ENCODE measurements around the gene TRAF4.
A peak's percentile ranks its signal among the peaks of the same experiment; 100 is the strongest.
"Not testable (repeated sequence)": the region's sequence is repeated elsewhere in the genome, so short reads cannot be mapped to it uniquely, and the experiment has no call there.

TRAF4 gene

DNA sequence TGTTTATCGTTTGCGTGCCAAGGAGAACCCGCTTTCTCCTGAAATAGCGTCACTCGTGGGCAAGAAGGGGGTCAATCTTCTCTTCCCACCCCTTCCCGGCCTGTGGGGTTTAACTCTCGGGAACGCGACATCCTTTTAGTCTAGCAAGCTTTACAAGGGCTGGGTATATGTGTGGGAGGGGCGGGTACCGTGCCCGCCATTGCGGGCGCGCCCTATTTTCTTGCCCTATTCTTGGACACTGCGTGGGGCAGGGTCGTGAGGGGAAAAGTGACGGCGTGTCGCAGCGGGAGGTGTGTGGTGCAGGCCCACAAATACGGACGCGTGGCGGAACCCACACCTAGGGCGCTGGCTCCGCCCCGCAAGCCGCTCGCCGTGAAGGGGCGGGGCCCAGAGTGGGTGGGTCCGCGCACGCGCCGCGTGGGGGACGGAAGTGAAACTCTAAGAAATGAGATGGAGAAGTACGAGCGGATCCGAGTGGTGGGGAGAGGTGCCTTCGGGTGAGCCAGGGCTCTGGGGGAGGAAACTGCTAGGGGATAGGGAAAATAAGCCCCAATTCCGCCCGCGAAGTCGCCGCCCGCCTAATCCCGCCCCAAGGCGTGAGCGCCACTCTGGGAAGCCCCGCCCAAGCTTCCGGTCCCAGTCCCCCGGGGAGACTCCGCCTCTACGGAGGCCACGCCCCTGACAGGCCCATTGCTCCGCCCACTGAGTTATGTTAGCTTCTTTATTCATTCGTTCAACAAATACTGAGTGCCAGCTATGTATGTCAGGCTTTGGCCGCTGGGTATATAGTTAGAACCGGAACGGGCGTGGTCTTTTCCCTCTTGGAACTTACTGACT lies 15.2 kb upstream of the TRAF4 start, which contains the start of gene NEK8:
NEK8 (plus strand) TSS at position 425 of the 837 bp plus-strand sequence; CDS start at position 451, 26 bp downstream.
- peak within 1 kb of the TSS; percentile 99 for H3K27ac ChIP-seq
- POLR2A ChIA-PET (ENCODE audit: low non-redundant PET): interaction anchor here (2.4 to 5.5 kb wide), 3 partner anchors 16 to 24 kb away, joined by 12 to 95 read pairs (median 22); partner anchors contain the start of gene TRAF4
- TF ChIP-seq, protein P1, sequence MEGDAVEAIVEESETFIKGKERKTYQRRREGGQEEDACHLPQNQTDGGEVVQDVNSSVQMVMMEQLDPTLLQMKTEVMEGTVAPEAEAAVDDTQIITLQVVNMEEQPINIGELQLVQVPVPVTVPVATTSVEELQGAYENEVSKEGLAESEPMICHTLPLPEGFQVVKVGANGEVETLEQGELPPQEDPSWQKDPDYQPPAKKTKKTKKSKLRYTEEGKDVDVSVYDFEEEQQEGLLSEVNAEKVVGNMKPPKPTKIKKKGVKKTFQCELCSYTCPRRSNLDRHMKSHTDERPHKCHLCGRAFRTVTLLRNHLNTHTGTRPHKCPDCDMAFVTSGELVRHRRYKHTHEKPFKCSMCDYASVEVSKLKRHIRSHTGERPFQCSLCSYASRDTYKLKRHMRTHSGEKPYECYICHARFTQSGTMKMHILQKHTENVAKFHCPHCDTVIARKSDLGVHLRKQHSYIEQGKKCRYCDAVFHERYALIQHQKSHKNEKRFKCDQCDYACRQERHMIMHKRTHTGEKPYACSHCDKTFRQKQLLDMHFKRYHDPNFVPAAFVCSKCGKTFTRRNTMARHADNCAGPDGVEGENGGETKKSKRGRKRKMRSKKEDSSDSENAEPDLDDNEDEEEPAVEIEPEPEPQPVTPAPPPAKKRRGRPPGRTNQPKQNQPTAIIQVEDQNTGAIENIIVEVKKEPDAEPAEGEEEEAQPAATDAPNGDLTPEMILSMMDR (conservative IDR thresholded peaks at IDR 0.05; ENCODE audit: low read depth): no peak
- peak; percentile 95 for DNase-seq (ENCODE audit: low spot score)
- CTCF ChIA-PET: interaction anchor here (0.6 to 5.6 kb wide), 2 partner anchors 19 to 22 kb away, joined by 5 to 249 read pairs; partner anchors contain the start of gene TRAF4

DNA sequence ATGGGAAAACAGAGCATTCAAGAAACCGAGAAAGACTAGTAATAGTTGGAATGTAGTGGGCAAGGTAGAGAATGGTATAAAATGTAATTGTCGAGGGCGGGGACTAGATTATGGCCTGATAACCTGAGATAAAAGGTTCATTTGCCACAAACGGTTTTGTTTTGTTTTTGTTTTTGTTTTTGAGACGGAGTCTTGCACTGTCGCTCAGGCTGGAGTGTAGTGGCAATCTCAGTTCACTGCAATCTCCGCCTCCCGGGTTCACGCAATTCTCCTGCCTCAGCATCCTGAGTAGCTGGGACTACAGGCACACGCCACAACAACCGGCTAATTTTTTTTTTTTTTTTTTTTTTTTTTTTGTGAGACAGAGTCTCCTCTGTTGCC lies 13.9 kb upstream of the TRAF4 start:
- ChIA-PET CTCF (interaction anchor here (0.8 kb wide), 1 partner anchor 1724 kb away, joined by 3 read pairs; no protein-coding TSS in a partner anchor), POLR2A (ENCODE audit: low non-redundant PET) (interaction anchor here (0.7 kb wide), 1 partner anchor 202 kb away, joined by 7 read pairs; no protein-coding TSS in a partner anchor)
- peak overlapping the region; percentile 99 for H3K27ac ChIP-seq
- no peak for DNase-seq (ENCODE audit: low spot score)
- TF ChIP-seq, protein P1 (conservative IDR thresholded peaks at IDR 0.05; ENCODE audit: low read depth): no peak

DNA sequence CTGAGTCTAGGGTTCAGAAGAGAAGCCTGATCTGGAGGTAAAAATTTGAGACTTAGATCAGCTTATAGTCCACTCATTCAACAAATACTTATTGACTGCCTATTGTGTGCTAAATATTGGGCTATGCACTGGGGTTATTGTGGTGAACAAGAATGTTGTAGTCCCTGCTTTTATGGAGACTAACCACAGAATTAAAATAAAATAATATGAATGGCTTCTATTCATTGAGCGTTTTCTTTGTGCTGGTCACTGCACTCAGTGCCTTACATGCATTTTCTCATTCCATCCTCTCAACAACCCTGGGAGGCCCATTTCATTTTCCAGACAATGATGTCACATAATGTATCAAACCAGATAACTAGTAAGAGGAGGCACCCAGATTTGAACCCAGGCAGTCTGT lies 10.5 kb upstream of the TRAF4 start:
- POLR2A ChIA-PET (ENCODE audit: low non-redundant PET): no interaction called here
- H3K27ac ChIP-seq: no peak overlapping the region
- no peak for DNase-seq (ENCODE audit: low spot score)
- TF ChIP-seq, protein P1 (conservative IDR thresholded peaks at IDR 0.05; ENCODE audit: low read depth): no peak
- CTCF ChIA-PET: no interaction called here

DNA sequence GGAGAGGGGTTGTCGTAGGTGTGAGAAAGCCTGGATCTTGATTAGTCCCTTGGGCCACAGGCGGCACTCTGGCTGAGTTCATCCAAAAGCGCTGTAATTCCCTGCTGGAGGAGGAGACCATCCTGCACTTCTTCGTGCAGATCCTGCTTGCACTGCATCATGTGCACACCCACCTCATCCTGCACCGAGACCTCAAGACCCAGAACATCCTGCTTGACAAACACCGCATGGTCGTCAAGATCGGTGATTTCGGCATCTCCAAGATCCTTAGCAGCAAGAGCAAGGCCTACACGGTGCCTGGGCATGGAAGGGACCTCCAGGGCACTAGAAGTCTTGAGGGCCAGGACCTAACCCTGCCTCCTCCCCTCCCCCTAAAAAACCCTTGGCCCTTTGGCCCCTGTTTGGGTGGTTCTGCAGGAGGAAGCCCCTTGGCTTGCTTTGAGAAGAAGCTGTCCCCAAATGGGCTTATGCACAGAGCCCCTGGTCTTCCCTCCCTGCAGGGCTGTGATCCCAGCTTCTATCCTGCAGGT lies 9.0 kb upstream of the TRAF4 start:
- ChIA-PET POLR2A (ENCODE audit: low non-redundant PET) (interaction anchor here (1.4 kb wide), 1 partner anchor 15 kb away, joined by 3 read pairs; the partner anchor contains the start of gene RPL23A), CTCF (interaction anchor here (0.6 to 1.0 kb wide), 2 partner anchors 8 to 42 kb away, joined by 4 to 5 read pairs; no protein-coding TSS in a partner anchor)
- peak overlapping the region; percentile 27 for H3K27ac ChIP-seq

DNA sequence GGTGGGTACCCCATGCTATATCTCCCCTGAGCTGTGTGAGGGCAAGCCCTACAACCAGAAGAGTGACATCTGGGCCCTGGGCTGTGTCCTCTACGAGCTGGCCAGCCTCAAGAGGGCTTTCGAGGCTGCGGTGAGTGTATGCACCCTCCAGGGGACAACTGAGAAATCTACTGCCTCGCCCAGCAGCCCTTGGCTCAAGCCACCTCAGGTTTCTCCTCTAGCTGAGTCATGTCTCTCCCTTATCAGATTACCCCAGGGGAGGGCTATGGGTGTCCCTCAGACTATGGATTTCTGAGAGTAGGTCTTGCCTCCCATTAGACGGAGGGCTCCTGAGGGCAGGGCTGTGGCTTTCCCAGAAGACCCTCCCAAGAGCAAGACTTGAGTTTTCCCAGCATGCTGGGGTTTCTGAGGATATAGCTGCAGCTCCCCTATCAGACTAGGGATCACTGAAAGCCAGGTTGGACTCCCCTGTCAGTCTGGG lies 8.5 kb upstream of the TRAF4 start:
- TF ChIP-seq, protein P1 (conservative IDR thresholded peaks at IDR 0.05; ENCODE audit: low read depth): no peak
- peak overlapping the region; percentile 27 for H3K27ac ChIP-seq
- DNase-seq (ENCODE audit: low spot score): no peak
- ChIA-PET CTCF (interaction anchor here (0.9 to 1.0 kb wide), 2 partner anchors 9 to 15 kb away, joined by 4 to 5 read pairs; no protein-coding TSS in a partner anchor), POLR2A (ENCODE audit: low non-redundant PET) (interaction anchor here (1.4 kb wide), 1 partner anchor 15 kb away, joined by 3 read pairs; the partner anchor contains the start of gene RPL23A)

More for the DNA sequence above, 9.0 kb upstream of the TRAF4 start:
- TF ChIP-seq, protein P1 (conservative IDR thresholded peaks at IDR 0.05; ENCODE audit: low read depth): no peak
- no peak for DNase-seq (ENCODE audit: low spot score)

DNA sequence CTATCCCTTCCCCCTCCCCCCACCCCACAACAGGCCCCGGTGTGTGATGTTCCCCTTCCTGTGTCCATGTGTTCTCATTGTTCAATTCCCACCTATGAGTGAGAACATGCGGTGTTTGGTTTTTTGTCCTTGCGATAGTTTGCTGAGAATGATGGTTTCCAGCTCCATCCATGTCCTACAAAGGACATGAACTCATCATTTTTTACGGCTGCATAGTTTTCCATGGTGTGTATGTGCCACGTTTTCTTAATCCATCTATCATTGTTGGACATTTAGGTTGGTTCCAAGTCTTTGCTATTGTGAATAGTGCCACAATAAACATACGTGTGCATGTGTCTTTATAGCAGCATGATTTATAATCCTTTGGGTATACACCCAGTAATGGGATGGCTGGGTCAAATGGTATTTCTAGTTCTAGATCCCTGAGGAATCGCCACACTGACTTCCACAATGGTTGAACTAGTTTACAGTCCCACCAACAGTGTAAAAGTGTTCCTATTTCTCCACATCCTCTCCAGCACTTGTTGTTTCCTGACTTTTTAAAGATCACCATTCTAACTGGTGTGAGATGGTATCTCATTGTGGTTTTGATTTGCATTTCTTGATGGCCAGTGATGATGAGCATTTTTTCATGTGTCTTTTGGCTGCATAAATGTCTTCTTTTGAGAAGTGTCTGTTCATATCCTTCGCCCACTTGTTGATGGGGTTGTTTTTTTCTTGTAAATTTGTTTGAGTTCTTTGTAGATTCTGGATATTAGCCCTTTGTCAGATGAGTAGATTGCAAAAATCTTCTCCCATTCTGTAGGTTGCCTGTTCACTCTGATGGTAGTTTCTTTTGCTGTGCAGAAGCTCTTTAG lies 7.7 kb upstream of the TRAF4 start:
- CTCF ChIA-PET: interaction anchor here (0.5 to 1.0 kb wide), 3 partner anchors 9 to 29 kb away, joined by 3 to 5 read pairs (median 4); no protein-coding TSS in a partner anchor
- DNase-seq (ENCODE audit: low spot score); H3K27ac ChIP-seq: not testable (repeated sequence)
- POLR2A ChIA-PET (ENCODE audit: low non-redundant PET): interaction anchor here (1.4 kb wide), 1 partner anchor 16 kb away, joined by 3 read pairs; the partner anchor contains the start of gene RPL23A

Measured in RWPE1 (cell line).